Fibroblast of villous mesenchyme (primary cell): ENCODE data around the gene ILKAP. TPM values are rescaled to one million over a fixed set of nuclear protein-coding genes. Genes with fewer than 3 reads are reported as not detected.

Experiments
- DNase-seq: peaks from one replicate; pipeline ENCODE4 v3.0.0-alpha.2; 2010; ENCODE audit warnings: low read depth
- H3K4me3 ChIP-seq: 2 replicates; pipeline ENCODE4 v1.5.1; 2011; ENCODE audit warnings: low read depth, mild to moderate bottlenecking, low read length
- total RNA-seq: library from RNA; depleted of rRNA; stranded (reverse); fragments of >200 nt; gene quantifications from 2 replicates; pipeline ENCODE4 v1.2.3, GENCODE V29; 2012
- TF ChIP-seq, protein P1 (sequence below): IDR thresholded peaks from 2 replicates; pipeline ENCODE4 v1.5.1; 2012; ENCODE audit warnings: low read depth, mild to moderate bottlenecking, low read length; ENCODE audit not compliant: insufficient read depth

ILKAP gene
- total RNA-seq, 1 donor: 22.5 TPM

DNA sequence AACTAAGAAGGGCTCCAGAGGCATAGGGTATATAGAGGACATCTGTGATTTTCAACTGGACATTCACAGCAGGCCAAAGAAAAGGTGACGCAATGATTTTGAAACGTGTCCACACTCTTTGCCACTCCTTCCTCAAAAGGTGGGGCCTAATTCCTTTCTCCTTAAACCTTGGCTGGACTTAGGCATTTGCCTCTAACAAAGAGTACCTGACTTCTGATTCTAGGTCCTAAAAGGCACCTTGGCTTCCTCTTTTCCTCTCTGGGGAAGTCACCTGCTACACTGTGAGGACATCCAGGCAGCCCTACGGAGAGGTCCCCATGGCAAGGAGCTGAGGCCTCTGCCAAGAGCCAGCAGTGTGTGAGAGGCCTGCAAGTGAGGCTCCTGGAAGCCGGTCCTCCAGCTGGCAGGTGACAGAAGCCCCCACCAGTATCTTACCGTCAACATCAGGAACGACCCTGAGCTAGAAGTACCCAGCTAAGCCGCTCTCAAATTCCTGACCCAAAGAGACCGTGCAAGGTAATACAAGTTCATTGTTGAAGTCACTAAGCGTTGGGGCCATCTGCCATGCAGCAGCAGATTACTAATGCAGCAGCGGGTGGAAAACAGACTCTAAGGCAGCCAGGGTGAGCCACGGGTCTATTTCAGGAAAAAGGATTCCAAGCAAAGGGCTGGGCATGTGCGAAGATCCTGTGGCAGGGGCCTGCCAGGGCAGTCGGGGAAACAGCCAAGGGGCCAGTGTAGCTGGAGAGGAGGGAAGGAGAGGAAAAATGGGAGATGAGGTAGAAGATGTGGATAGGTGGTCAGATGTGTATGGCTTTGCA, 43.7 kb upstream of the ILKAP start:
- H3K4me3 ChIP-seq: no peak overlapping the region
- TF ChIP-seq, protein P1, sequence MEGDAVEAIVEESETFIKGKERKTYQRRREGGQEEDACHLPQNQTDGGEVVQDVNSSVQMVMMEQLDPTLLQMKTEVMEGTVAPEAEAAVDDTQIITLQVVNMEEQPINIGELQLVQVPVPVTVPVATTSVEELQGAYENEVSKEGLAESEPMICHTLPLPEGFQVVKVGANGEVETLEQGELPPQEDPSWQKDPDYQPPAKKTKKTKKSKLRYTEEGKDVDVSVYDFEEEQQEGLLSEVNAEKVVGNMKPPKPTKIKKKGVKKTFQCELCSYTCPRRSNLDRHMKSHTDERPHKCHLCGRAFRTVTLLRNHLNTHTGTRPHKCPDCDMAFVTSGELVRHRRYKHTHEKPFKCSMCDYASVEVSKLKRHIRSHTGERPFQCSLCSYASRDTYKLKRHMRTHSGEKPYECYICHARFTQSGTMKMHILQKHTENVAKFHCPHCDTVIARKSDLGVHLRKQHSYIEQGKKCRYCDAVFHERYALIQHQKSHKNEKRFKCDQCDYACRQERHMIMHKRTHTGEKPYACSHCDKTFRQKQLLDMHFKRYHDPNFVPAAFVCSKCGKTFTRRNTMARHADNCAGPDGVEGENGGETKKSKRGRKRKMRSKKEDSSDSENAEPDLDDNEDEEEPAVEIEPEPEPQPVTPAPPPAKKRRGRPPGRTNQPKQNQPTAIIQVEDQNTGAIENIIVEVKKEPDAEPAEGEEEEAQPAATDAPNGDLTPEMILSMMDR: no peak
- no peak for DNase-seq

DNA sequence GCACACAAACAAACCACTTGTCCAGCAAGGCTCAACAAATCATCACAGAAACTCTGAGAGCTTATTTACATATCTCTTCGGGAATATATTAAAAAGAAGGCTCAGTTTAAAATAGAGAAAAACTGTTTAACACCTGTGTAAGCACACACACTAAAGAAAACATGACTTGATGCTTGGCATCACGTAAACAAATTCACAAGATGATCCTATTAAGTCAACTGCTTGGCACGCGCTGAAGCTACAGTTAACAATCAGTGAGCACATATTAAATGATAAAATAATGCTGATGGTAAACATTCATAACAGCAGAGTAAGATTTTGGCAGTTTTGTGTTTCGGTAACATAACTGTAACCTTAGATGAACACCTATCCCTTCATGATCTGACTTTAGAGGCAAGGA, 40.7 kb upstream of the ILKAP start:
- H3K4me3 ChIP-seq: no peak overlapping the region
- TF ChIP-seq, protein P1: no peak
- no peak for DNase-seq

DNA sequence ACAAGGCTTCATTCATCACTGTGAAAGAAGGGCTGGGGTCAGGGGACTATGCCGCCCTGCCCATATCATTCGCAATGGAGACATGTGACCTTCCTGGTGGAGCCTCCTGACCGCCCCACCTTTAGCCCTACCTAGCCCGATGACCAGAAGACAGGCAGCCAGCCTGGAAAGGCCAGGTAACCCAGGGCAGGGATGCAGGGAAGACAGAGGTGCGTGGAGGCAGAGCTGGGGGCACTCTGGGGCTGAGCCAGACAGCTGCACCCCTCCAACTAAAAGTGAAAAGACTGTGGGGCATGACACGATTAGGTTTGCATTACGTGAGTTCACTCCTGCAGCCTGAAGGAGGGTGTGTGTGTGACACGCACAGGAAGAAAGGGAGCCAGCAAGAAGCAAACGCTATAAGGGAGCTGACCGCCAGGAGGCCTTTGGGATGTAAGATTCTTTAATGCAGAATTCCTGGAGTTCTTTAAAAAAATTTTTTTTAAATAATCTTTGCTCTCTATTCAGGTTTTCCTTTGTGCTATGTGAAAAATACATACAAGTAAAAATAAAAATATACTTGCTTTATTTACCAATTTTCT, 40.1 kb upstream of the ILKAP start:
- DNase-seq: no peak
- TF ChIP-seq, protein P1: peak; percentile 20
- no peak overlapping the region for H3K4me3 ChIP-seq

DNA sequence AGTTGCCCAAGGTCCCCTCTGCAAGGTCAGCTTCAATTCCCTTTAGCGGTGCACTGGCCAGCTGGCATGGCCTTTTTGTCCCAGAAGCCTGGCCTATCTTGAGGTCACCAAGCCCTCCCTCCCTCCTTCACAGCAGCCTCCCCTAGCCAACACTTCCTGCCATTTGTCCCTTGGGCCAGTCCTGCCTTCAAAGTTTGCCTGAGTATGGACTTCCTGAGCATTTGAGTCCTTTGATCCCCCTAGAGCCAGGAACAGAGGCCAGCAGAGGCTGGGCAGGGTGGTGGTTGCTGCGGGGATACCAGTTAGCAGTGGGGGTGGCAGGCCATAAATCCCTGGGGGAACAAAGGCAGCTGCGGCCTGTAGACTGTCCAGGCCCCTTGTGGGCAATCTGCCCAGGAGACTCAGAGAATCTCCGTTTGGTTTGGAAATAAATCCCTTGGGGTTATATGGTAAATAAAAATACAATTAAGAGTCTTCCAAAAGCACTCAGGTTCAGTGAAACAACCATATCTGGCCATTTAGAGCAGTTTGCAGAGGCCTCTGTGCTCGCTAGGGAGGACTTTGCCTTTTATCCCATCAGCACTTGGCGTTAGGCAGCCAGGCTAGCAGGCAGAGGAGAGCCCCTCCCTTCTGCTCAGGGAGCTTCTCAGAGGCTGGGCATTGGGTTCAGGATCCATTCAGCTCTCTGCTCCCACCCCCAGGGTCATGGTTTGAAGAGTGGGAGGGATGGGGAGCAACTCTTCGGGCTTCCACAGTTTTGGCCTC, 39.4 kb upstream of the ILKAP start:
- no peak overlapping the region for H3K4me3 ChIP-seq
- peak; percentile 45 for DNase-seq
- TF ChIP-seq, protein P1: no peak

DNA sequence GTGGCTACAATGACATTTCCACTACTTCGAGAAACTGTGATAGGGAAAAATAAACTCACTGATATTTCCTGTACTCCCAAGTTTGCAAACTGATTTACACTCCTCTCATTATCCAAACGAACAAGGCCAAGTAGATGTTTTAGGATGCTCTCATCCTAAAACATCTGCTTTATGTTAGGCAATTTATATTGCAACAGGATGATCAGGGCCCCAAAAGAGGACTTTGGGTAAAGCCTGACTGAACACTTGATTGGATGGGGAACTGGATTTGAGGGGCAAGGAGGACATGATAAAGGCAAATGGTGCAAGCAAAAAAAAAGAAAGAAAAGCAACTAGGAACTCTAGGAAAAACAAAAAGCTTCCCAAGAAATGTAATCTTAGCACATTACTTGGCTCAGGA, 38.5 kb upstream of the ILKAP start:
- TF ChIP-seq, protein P1: no peak
- no peak overlapping the region for H3K4me3 ChIP-seq
- DNase-seq: no peak

DNA sequence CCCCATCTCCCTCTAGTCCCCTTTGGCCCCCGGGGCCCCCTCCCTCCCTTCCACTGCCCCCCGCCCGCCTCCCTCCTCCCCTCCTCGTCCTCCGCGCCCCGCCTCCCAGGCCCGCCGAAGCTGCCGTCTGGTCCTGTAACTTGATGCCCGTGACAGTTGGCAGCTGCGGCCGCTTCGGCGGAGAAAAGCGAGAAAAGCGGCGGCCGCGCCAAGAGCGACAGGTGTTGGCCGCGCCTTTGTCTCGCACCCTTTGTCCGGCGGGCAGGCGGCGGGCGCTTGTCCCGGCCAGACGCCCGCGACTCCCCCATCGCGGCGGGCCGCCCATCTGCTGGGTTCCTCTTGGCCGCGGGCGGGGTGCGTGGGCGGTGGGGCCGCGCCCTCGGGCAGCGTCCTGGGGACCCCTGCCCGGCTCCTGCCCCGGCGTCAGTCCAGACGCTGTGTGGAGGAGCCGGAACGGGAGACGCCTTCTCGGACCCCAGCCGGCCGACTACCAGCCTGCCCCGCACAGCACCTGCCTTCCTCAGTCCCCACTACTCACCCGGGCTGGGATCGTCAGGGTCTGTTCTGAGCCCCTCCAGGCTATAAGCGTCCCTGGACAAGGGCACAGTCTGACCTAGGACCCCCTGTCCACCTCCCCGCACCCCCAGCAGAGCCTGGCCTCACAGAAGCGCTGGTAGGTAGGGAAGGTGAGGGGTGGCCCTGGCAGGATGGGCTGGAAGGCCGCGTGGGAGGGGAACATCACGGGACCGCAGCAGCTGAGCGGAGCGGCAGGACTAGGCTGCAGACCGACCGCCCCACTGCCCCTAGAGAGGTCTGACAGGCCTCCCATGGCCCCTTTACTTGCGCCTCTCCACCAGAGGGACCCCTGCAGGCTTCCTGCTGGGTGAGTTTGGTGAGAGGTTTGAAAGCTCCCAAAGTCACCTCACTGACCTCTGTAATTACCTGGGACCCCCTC, 37.5 kb upstream of the ILKAP start:
- TF ChIP-seq, protein P1: no peak
- H3K4me3 ChIP-seq: peak overlapping the region; percentile 56
- DNase-seq: peak; percentile 27
